ENCODE measurements around the gene ORMDL2. TPM values are rescaled to one million over a fixed set of nuclear protein-coding genes. Genes with fewer than 3 reads are reported as not detected.

ORMDL2 gene
- total and polyA plus RNA-seq, 2 donors (not counting 3 experiments of a cell fraction or from before 2014, with no cell fraction given): 55.0 to 70.4 TPM

DNA sequence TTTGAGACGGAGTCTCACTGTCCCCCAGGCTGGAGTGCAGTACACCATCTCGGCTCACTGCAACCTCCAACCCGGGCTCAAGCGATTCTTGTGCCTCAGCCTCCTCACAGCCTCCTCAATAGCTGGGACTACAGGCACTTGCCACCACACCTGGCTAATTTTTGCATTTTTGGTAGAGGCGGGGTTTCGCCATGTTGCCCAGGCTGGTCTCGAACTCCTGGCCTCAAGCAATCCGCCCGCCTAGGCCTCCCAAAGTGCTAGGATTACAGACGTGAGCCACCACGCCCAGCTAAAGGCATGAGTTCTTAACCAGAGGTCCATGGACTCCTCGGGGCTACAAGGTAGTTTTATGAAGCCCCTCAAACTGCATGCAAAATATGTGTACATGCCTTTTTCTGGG is 2.4 kb upstream of the ORMDL2 start:
- peaks cover 16% of the 10 kb centered on the region for H3K4me1 ChIP-seq (ENCODE audit: control insufficient read depth, extremely low read depth, insufficient read depth, low read length)
- POLR2A ChIA-PET: no interaction called here
- CTCF ChIA-PET: no interaction called here
- dilution Hi-C loops (cut with MboI; ENCODE audit: extremely low pct_ligation_motif_present, low sequenced_read_pairs): no loop called here
- intact Hi-C loops (cut with micrococcal nuclease): loop anchor here (5.0 kb wide), 1 partner anchor 78 kb away; no protein-coding TSS in a partner anchor
- no peak for FAIRE-seq
- H3K79me2 ChIP-seq (ENCODE audit: control insufficient read depth, insufficient read depth, low read length): peaks cover 85% of the 10 kb centered on the region
- peaks cover 8% of the 10 kb centered on the region for H4K20me1 ChIP-seq (replicated peaks; ENCODE audit: control insufficient read depth, extremely low read depth, insufficient read depth, low read length)
- TF ChIP-seq POLR2A (IDR thresholded peaks at IDR 0.05; ENCODE audit: low read depth, low read length): no peak
- no peak for TF ChIP-seq GATA2 (IDR thresholded peaks at IDR 0.05; ENCODE audit: insufficient read depth, insufficient read length, low read depth, low read length)
- TF ChIP-seq FOS (IDR thresholded peaks at IDR 0.05; ENCODE audit: borderline replicate concordance, insufficient read depth, low read length): no peak
- TF ChIP-seq, protein P1, sequence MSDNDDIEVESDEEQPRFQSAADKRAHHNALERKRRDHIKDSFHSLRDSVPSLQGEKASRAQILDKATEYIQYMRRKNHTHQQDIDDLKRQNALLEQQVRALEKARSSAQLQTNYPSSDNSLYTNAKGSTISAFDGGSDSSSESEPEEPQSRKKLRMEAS (IDR thresholded peaks at IDR 0.05; ENCODE audit: insufficient read depth, insufficient read length): no peak
- TF ChIP-seq, protein P2, sequence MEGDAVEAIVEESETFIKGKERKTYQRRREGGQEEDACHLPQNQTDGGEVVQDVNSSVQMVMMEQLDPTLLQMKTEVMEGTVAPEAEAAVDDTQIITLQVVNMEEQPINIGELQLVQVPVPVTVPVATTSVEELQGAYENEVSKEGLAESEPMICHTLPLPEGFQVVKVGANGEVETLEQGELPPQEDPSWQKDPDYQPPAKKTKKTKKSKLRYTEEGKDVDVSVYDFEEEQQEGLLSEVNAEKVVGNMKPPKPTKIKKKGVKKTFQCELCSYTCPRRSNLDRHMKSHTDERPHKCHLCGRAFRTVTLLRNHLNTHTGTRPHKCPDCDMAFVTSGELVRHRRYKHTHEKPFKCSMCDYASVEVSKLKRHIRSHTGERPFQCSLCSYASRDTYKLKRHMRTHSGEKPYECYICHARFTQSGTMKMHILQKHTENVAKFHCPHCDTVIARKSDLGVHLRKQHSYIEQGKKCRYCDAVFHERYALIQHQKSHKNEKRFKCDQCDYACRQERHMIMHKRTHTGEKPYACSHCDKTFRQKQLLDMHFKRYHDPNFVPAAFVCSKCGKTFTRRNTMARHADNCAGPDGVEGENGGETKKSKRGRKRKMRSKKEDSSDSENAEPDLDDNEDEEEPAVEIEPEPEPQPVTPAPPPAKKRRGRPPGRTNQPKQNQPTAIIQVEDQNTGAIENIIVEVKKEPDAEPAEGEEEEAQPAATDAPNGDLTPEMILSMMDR (IDR thresholded peaks at IDR 0.05; ENCODE audit: extremely low read depth in 1 of 2, insufficient read depth in 1 of 2, low read depth in 1 of 2, low read length in 2 of 2): no peak
- no peak for TF ChIP-seq JUN (IDR thresholded peaks at IDR 0.05; ENCODE audit: borderline replicate concordance, insufficient read depth, insufficient read length, low read depth)
- no peak for TF ChIP-seq MYC (IDR thresholded peaks at IDR 0.05; ENCODE audit: low read depth, low read length)
- TF ChIP-seq POLR2AphosphoS5 (IDR thresholded peaks at IDR 0.05; ENCODE audit: insufficient read depth, low read depth, low read length): no peak
- H3K36me3 ChIP-seq (ENCODE audit: control insufficient read depth in 2 of 2, extremely low read depth in 1 of 2, insufficient read depth in 2 of 2, low read length in 2 of 2): peaks cover 2 to 8% of the 10 kb centered on the region in 2 experiments
- H3K9me3 ChIP-seq (replicated peaks; ENCODE audit: control insufficient read depth, insufficient read depth, low read length): no peaks in the 10 kb centered on the region
- no peaks in the 10 kb centered on the region for H3K27me3 ChIP-seq (ENCODE audit: control insufficient read depth in 2 of 2, insufficient read depth in 2 of 2, low read length in 2 of 2)
- no TSS peak for BruUV-seq (replicated peaks)
- no peak overlapping the region for H2AFZ ChIP-seq (ENCODE audit: low read depth, low read length)
- no peaks in the 10 kb centered on the region for H3K9me1 ChIP-seq (replicated peaks; ENCODE audit: control insufficient read depth, extremely low read depth, insufficient read depth, low read length)
- H3K4me3 ChIP-seq (replicated peaks in 1 of 3; ENCODE audit: insufficient read depth in 1 of 3, low read depth in 1 of 3, low read length in 3 of 3): no peak overlapping the region
- H3K4me2 ChIP-seq (ENCODE audit: insufficient read depth, low read length): peak overlapping the region; percentile 95
- no peak for DNase-seq (ENCODE audit: low read depth, low spot score)
- no peak overlapping the region for H3K27ac ChIP-seq (ENCODE audit: insufficient read depth, low read depth, low read length)
- peak overlapping the region; percentile 8 for H3K9ac ChIP-seq (replicated peaks; ENCODE audit: extremely low read depth, insufficient read depth, low read length)
